Panc1 (cell line): ENCODE data around the gene NOL11. TPM values are rescaled to one million over a fixed set of nuclear protein-coding genes. Genes with fewer than 3 reads are reported as not detected.

Source experiments
- ATAC-seq: fragments of 200-7000 bp; cut with Tn5 transposase; 2 replicates; pipeline ENCODE4 v1.9.1; 2020; ENCODE audit warnings: mild to moderate bottlenecking, moderate library complexity
- BruUV-seq: library from RNA; stranded (reverse); fragments of 400-500 nt; replicated peaks from 2 replicates; lab custom pipeline; 2021; lab: Mats Ljungman, UMichigan
- CTCF ChIA-PET: fragments of 300-600 bp; sonication (Branson Sonifier 250); formaldehyde crosslinking; loops from one replicate; lab custom pipeline; 2022; ENCODE audit warnings: antibody characterized with exemption; lab: Charles Lee
- POLR2A ChIA-PET: fragments of 300-600 bp; sonication (Branson Sonifier 250); formaldehyde crosslinking; loops from one replicate; lab custom pipeline; 2022; ENCODE audit warnings: antibody characterized with exemption; lab: Charles Lee
- DNase-seq: peaks from one replicate; pipeline ENCODE4 v3.0.0-alpha.2; 2010; ENCODE audit warnings: low read depth, low spot score
- H3K27ac ChIP-seq: 2 replicates; pipeline ENCODE4 v1.5.1; 2011; ENCODE audit warnings: mild to moderate bottlenecking, low read length, inconsistent platforms
- H3K27me3 ChIP-seq: fragments of 200-500 bp; sonication (Bioruptor generic); 2 replicates; pipeline ENCODE4 v1.6.0; 2014; ENCODE audit warnings: low read length, inconsistent platforms; ENCODE audit not compliant: control insufficient read depth, insufficient read depth
- H3K36me3 ChIP-seq: fragments of 200-500 bp; sonication (Bioruptor generic); 2 replicates; pipeline ENCODE4 v1.5.1; 2014; ENCODE audit warnings: inconsistent platforms, mild to moderate bottlenecking, low read length, moderate library complexity; ENCODE audit not compliant: control insufficient read depth, insufficient read depth
- H3K4me1 ChIP-seq: 2 replicates; pipeline ENCODE4 v1.5.1; 2011; ENCODE audit warnings: inconsistent platforms, mild to moderate bottlenecking, low read length, moderate library complexity; ENCODE audit not compliant: control insufficient read depth, insufficient read depth
- H3K4me3 ChIP-seq, 2 experiments: 2 replicates each; pipeline ENCODE4 v1.5.1; 2011 to 2012; ENCODE audit warnings: low read depth in 2 of 2, low read length in 2 of 2, mild to moderate bottlenecking in 2 of 2, inconsistent platforms in 1 of 2, moderate library complexity in 1 of 2
- H3K9me3 ChIP-seq: fragments of 200-500 bp; sonication (Bioruptor generic); 2 replicates; pipeline ENCODE4 v1.5.1; 2014; ENCODE audit warnings: low read depth, mild to moderate bottlenecking, inconsistent platforms, low read length, moderate library complexity; ENCODE audit not compliant: control insufficient read depth, insufficient read depth
- CTCF ChIP-seq: fragments of 450-650 bp; IDR thresholded peaks from 2 replicates; pipeline ENCODE4 v1.5.1; 2017; ENCODE audit warnings: mild to moderate bottlenecking
- POLR2AphosphoS5 ChIP-seq: IDR thresholded peaks from 2 replicates; pipeline ENCODE4 v1.6.1; 2012; ENCODE audit warnings: mild to moderate bottlenecking, low read depth, low read length, moderate library complexity
- REST ChIP-seq, 2 experiments: IDR thresholded peaks; 2 replicates each; pipeline ENCODE4 v1.6.1; 2011 to 2012; ENCODE audit warnings: low read depth in 2 of 2, control low read depth in 1 of 2, low read length in 1 of 2, mild to moderate bottlenecking in 1 of 2, moderate library complexity in 1 of 2; ENCODE audit not compliant: insufficient read depth in 1 of 2
- SIN3A ChIP-seq: IDR thresholded peaks from 2 replicates; pipeline ENCODE4 v1.6.1; 2012; ENCODE audit warnings: low read depth, mild to moderate bottlenecking, low read length, moderate library complexity, borderline replicate concordance; ENCODE audit not compliant: insufficient read depth
- TCF7L2 ChIP-seq: IDR thresholded peaks from 2 replicates; pipeline ENCODE4 v1.6.1; 2011; ENCODE audit warnings: mild to moderate bottlenecking, low read depth, low read length, inconsistent platforms
- in situ Hi-C: cut with HindIII; loops from 2 replicates; pipeline ENCODE4 v1.10.0; 2016; ENCODE audit warnings: low sequenced_read_pairs, low pct_unique_long_range_greater_than_20kb
- intact Hi-C: fragments of 100-400 bp; cut with micrococcal nuclease; formaldehyde crosslinking; loops from one replicate; pipeline ENCODE4 v1.10.0; 2022; ENCODE audit not compliant: unreplicated experiment
- total RNA-seq: library from RNA; stranded (reverse); gene quantifications from one replicate; pipeline ENCODE4 v1.2.1, GENCODE V29; 2021; ENCODE audit not compliant: unreplicated experiment

NOL11 gene
- total RNA-seq, 1 experiment from 2014 or later: 41.0 TPM

- Histone ChIP-seq H3K27ac (no peak overlapping the region), H3K36me3 (no peaks in the 10 kb centered on the region), H3K9me3 (no peaks in the 10 kb centered on the region), H3K4me3 (no peak overlapping the region), H3K27me3 (no peaks in the 10 kb centered on the region), H3K4me1 (no peaks in the 10 kb centered on the region)
- no peak for DNase-seq
- ATAC-seq: no peak
- BruUV-seq: no TSS peak
- in situ Hi-C loops (no loop called here), intact Hi-C loops (no loop called here)
- POLR2A ChIA-PET: no interaction called here
- TF ChIP-seq SIN3A (no peak), TCF7L2 (no peak), REST (IDR thresholded peaks at IDR 0.05; ENCODE audit: insufficient read depth in 1 of 2, low read depth in 2 of 2, low read length in 1 of 2) (no peak), POLR2AphosphoS5 (no peak), CTCF (no peak)
- CTCF ChIA-PET: no interaction called here
These were observed 32.4 kb upstream of the NOL11 start for GRCh38 chr17:67685351-67685750.

GRCh38 chr17:67686241-67686640, 31.5 kb upstream of the NOL11 start:
- Histone ChIP-seq H3K27ac (no peak overlapping the region), H3K36me3 (no peaks in the 10 kb centered on the region), H3K27me3 (no peaks in the 10 kb centered on the region), H3K4me1 (no peaks in the 10 kb centered on the region), H3K9me3 (no peaks in the 10 kb centered on the region), H3K4me3 (no peak overlapping the region)
- no peak for DNase-seq
- BruUV-seq: no TSS peak
- TF ChIP-seq POLR2AphosphoS5: no peak
- no peak for ATAC-seq
- intact Hi-C loops (no loop called here), in situ Hi-C loops (no loop called here)
- ChIA-PET POLR2A (interaction anchor here (0.5 to 0.6 kb wide), 2 partner anchors 310 to 408 kb away, joined by 5 to 7 read pairs; no protein-coding TSS in a partner anchor), CTCF (no interaction called here)

GRCh38 chr17:67687511-67687910, 30.2 kb upstream of the NOL11 start:
- Histone ChIP-seq H3K36me3 (no peaks in the 10 kb centered on the region), H3K4me3 (no peak overlapping the region), H3K4me1 (no peaks in the 10 kb centered on the region), H3K27me3 (no peaks in the 10 kb centered on the region), H3K27ac (no peak overlapping the region), H3K9me3 (no peaks in the 10 kb centered on the region)
- intact Hi-C loops: no loop called here
- DNase-seq (no peak), ATAC-seq (no peak)
- TF ChIP-seq SIN3A (no peak), REST (IDR thresholded peaks at IDR 0.05; ENCODE audit: insufficient read depth in 1 of 2, low read depth in 2 of 2, low read length in 1 of 2) (no peak), POLR2AphosphoS5 (no peak), TCF7L2 (no peak), CTCF (no peak)
- BruUV-seq: no TSS peak
- in situ Hi-C loops: no loop called here
- ChIA-PET POLR2A (interaction anchor here (0.6 to 0.7 kb wide), 2 partner anchors 404 to 1471 kb away, joined by 4 read pairs; no protein-coding TSS in a partner anchor), CTCF (interaction anchor here (0.6 kb wide), 1 partner anchor 80 kb away, joined by 8 read pairs; no protein-coding TSS in a partner anchor)
